Brain microvascular endothelial cell (primary cell): ENCODE data around the gene SEMA3F.

Experiments used
- DNase-seq: peaks from one replicate; pipeline ENCODE4 v3.0.0-alpha.2; 2020
- H3K27ac ChIP-seq: fragments of 250-450 bp; sonication (Bioruptor Pico); 2 replicates; pipeline ENCODE4 v1.5.1; 2020; ENCODE audit warnings: mild to moderate bottlenecking, moderate library complexity
- H3K27me3 ChIP-seq: fragments of 250-450 bp; sonication (Bioruptor Pico); replicated peaks from 2 replicates; pipeline ENCODE4 v1.5.1; 2020; ENCODE audit warnings: mild to moderate bottlenecking
- H3K36me3 ChIP-seq: fragments of 250-450 bp; sonication (Bioruptor Pico); replicated peaks from 2 replicates; pipeline ENCODE4 v1.5.1; 2020; ENCODE audit warnings: mild to moderate bottlenecking
- H3K4me3 ChIP-seq: 2 replicates; pipeline ENCODE4 v1.5.1; 2011; ENCODE audit warnings: low read depth, mild to moderate bottlenecking, control low read depth, low read length, moderate library complexity
- CTCF ChIP-seq: IDR thresholded peaks from 2 replicates; pipeline ENCODE4 v1.5.1; 2011; ENCODE audit warnings: low read depth, mild to moderate bottlenecking, moderate library complexity, low read length, control low read depth, inconsistent platforms; ENCODE audit errors: missing control alignments
- in situ Hi-C: cut with HindIII; loops from 2 replicates; pipeline ENCODE4 v1.10.0; 2017; ENCODE audit warnings: low sequenced_read_pairs, low pct_ligation_motif_present

Gene SEMA3F

DNA sequence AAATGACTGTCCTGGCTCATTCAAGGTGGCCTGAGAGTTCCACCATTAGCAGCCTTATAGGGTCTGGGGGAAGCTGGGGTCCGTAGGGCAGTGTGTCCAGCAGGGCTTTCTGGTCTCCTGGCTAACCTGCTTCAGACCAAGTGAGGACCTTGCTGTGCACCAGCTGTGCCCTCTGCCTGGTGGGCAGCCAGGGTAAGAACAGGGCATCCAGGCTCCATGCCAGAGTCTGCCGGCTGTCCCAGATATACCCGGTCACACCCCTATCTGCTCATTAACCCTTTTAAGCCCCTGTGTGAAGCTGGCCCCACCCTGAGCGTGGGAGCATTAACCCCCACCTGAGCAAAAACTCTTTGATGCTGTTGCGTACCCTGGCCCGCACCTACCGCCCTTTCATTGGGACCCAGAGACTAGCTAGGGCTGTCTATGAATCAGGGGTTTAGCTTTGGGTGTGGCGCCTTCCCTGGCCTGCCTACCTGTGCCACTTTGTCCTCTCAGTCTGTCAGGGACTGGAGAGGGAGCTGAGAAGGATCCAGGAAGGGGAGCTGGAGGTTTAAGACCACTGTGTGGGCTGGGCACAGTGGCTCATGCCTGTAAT is 17.6 kb downstream of the SEMA3F start:
- TF ChIP-seq CTCF, result no peak
- in situ Hi-C loops, result no loop called here
- no peaks in the 10 kb centered on the region for H3K27me3 ChIP-seq
- no peak overlapping the region for H3K4me3 ChIP-seq
- DNase-seq, result no peak
- no peaks in the 10 kb centered on the region for H3K36me3 ChIP-seq
- no peak overlapping the region for H3K27ac ChIP-seq

GRCh38 chr3:50173685-50174516 is 18.8 kb downstream of the SEMA3F start:
- Histone ChIP-seq H3K36me3 (no peaks in the 10 kb centered on the region), H3K27ac (no peak overlapping the region), H3K4me3 (no peak overlapping the region), H3K27me3 (no peaks in the 10 kb centered on the region)
- in situ Hi-C loops, result no loop called here
- TF ChIP-seq CTCF, result no peak
- DNase-seq, result no peak

- H3K27ac ChIP-seq, result no peak overlapping the region
- H3K27me3 ChIP-seq, result no peaks in the 10 kb centered on the region
- no peaks in the 10 kb centered on the region for H3K36me3 ChIP-seq
- H3K4me3 ChIP-seq, result no peak overlapping the region
- TF ChIP-seq CTCF, result no peak
- no peak for DNase-seq
- in situ Hi-C loops, result no loop called here
Observed at GRCh38 chr3:50174517-50174895, 19.4 kb downstream of the SEMA3F start.

DNA sequence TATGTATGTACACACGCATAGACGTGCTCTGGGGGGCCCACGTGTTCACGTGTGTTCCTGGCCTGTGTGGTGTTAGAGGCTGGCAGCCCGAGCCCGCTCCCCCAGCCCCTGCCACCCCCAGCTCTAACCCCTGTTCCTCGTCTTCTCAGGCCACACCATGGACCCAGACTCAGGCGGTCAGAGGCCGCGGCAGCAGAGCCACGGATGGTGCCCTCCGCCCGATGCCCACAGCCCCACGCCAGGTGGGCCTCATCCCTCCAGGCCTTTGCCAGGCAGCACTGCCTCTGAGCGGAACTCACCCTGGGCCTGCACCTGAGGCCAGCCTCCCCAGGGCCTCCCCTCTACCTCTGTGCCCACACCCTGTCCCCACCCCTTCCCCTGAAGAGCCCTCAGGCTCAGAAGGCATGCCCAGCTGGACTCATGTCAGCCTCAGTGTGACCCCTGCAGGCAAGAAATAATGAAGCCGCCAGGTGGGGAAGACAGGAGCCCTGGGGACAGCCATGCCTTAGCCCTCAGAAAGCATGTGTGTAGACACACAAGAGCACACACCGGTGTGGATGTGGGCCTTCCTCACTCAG is 19.9 kb downstream of the SEMA3F start:
- H3K4me3 ChIP-seq, result no peak overlapping the region
- H3K36me3 ChIP-seq, result no peaks in the 10 kb centered on the region
- H3K27me3 ChIP-seq, result no peaks in the 10 kb centered on the region
- in situ Hi-C loops, result no loop called here
- no peak for TF ChIP-seq CTCF
- no peak overlapping the region for H3K27ac ChIP-seq
- no peak for DNase-seq

DNA sequence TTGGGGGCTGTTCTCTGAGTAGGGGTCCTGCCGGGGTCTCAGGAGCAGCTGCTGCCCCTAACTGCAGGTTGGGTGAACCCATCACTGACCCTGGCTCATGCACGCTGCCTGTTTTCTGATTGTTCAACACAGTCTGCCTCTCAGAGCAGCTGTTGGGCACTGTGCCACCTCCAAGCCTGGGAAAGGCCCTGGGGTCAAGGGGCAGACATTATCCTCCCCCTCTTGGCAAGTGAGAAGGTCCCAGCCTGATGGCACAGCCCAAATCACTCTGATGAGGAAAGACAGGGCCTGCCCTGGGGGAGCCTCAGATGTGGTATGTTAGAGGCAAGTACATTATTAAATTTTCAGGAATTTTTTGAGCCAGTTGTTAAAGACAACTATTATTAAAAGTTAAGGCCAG is 22.2 kb downstream of the SEMA3F start:
- Histone ChIP-seq H3K27ac (no peak overlapping the region), H3K4me3 (no peak overlapping the region), H3K36me3 (no peaks in the 10 kb centered on the region), H3K27me3 (no peaks in the 10 kb centered on the region)
- no peak for DNase-seq
- TF ChIP-seq CTCF, result no peak
- in situ Hi-C loops, result no loop called here

DNA sequence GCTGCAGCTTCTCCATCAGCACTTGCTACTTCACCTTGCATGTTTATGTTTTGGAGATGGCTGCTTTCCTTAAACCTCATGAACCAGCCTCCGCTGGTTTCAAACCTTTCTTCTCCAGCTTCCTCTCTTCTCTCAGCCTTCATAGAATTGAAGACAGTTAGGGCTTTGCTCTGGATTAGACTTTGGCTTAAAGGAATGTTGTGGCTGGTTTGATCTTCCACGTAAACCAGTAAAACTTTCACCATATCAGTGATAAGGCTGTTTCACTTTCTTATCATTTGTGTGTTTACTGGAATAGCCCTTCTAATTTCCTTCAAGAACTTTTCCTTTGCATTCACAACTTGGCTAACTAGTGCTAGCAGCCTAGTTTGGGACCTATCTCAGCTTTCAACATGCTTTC is 24.6 kb downstream of the SEMA3F start:
- Histone ChIP-seq H3K27me3 (no peaks in the 10 kb centered on the region), H3K27ac (no peak overlapping the region), H3K36me3 (no peaks in the 10 kb centered on the region), H3K4me3 (no peak overlapping the region)
- in situ Hi-C loops, result no loop called here
- no peak for TF ChIP-seq CTCF
- DNase-seq, result no peak
